Loucy (cell line): ENCODE data around the gene BAX.
A peak's percentile ranks its signal among the peaks of the same experiment; 100 is the strongest.

Experiments used
- H2AFZ ChIP-seq: fragments of 200-600 bp; sonication (generic); 2 replicates; pipeline ENCODE4 v1.6.0; 2016; ENCODE audit warnings: antibody characterized with exemption, mild to moderate bottlenecking, low read length, moderate library complexity
- H3F3A ChIP-seq: fragments of 200-600 bp; 2 replicates; pipeline ENCODE4 v1.6.0; 2016; ENCODE audit warnings: antibody characterized with exemption, low read depth, mild to moderate bottlenecking
- H3K27me3 ChIP-seq: fragments of 200-600 bp; sonication (generic); 2 replicates; pipeline ENCODE4 v1.6.1; 2014; ENCODE audit warnings: low read length, mild to moderate bottlenecking; ENCODE audit not compliant: insufficient read depth, poor library complexity, severe bottlenecking
- H3K36me3 ChIP-seq: fragments of 200-600 bp; sonication (generic); 2 replicates; pipeline ENCODE4 v1.6.1; 2016; ENCODE audit warnings: low read length; ENCODE audit not compliant: insufficient read depth
- H3K4me1 ChIP-seq: fragments of 200-600 bp; sonication (generic); 2 replicates; pipeline ENCODE4 v1.5.1; 2014; ENCODE audit warnings: low read length, mild to moderate bottlenecking; ENCODE audit not compliant: insufficient read depth, poor library complexity, severe bottlenecking
- H3K4me2 ChIP-seq: fragments of 200-600 bp; sonication (generic); 2 replicates; pipeline ENCODE4 v1.6.0; 2014; ENCODE audit warnings: antibody characterized with exemption, low read length, low read depth, mild to moderate bottlenecking; ENCODE audit not compliant: poor library complexity, severe bottlenecking
- H3K4me3 ChIP-seq: fragments of 200-600 bp; sonication (generic); 2 replicates; pipeline ENCODE4 v1.5.1; 2014; ENCODE audit warnings: low read length, mild to moderate bottlenecking, mixed read lengths; ENCODE audit not compliant: poor library complexity, severe bottlenecking
- H3K79me2 ChIP-seq: fragments of 200-600 bp; sonication (generic); 2 replicates; pipeline ENCODE4 v1.6.1; 2014; ENCODE audit warnings: low read length; ENCODE audit not compliant: insufficient read depth
- H3K9ac ChIP-seq: fragments of 200-600 bp; sonication (generic); 2 replicates; pipeline ENCODE4 v1.6.0; 2014; ENCODE audit warnings: mild to moderate bottlenecking, low read depth, low read length, moderate library complexity; ENCODE audit not compliant: poor library complexity, severe bottlenecking
- H3K9me2 ChIP-seq: fragments of 200-600 bp; sonication (generic); replicated peaks from 2 replicates; pipeline ENCODE4 v1.6.1; 2016; ENCODE audit warnings: low read depth, low read length, mixed read lengths
- H3K9me3 ChIP-seq: fragments of 200-600 bp; sonication (generic); 2 replicates; pipeline ENCODE4 v1.6.1; 2014; ENCODE audit warnings: mild to moderate bottlenecking, antibody characterized with exemption, low read length, low read depth; ENCODE audit not compliant: insufficient read depth
- H4K20me1 ChIP-seq: fragments of 200-600 bp; sonication (generic); 2 replicates; pipeline ENCODE4 v1.6.0; 2014; ENCODE audit warnings: antibody characterized with exemption, low read length, mild to moderate bottlenecking; ENCODE audit not compliant: insufficient read depth, poor library complexity, severe bottlenecking
- CTCF ChIP-seq: fragments of 200-600 bp; sonication (generic); conservative IDR thresholded peaks from 2 replicates; pipeline ENCODE4 v1.5.1; 2014; ENCODE audit warnings: mild to moderate bottlenecking, antibody characterized with exemption, low read length
- EZH2phosphoT487 ChIP-seq: fragments of 200-600 bp; IDR thresholded peaks from 2 replicates; pipeline ENCODE4 v1.6.1; 2018; ENCODE audit warnings: antibody characterized with exemption, mild to moderate bottlenecking, moderate library complexity, borderline replicate concordance

The BAX gene

GRCh38 chr19:48987323-48987722 is 32.6 kb downstream of the BAX start:
- H3K4me2 ChIP-seq, result no peak overlapping the region
- H3K4me1 ChIP-seq, result peaks cover 11% of the 10 kb centered on the region
- no peak overlapping the region for H3K9ac ChIP-seq
- no peak overlapping the region for H2AFZ ChIP-seq
- H3K9me3 ChIP-seq, result no peaks in the 10 kb centered on the region
- TF ChIP-seq CTCF, result peak; percentile 16; the same call in 1 of the 2 replicates
- TF ChIP-seq EZH2phosphoT487, result no peak
- no peaks in the 10 kb centered on the region for H3K27me3 ChIP-seq
- H3F3A ChIP-seq, result no peaks in the 10 kb centered on the region
- H4K20me1 ChIP-seq, result peaks cover 7% of the 10 kb centered on the region
- no peak overlapping the region for H3K4me3 ChIP-seq
- H3K36me3 ChIP-seq, result no peaks in the 10 kb centered on the region; the same call in 1 of the 2 replicates
- no peaks in the 10 kb centered on the region for H3K9me2 ChIP-seq
- H3K79me2 ChIP-seq, result peaks cover 24% of the 10 kb centered on the region

GRCh38 chr19:48988286-48988685 is 33.6 kb downstream of the BAX start:
- H3K4me2 ChIP-seq, result no peak overlapping the region
- H3F3A ChIP-seq, result no peaks in the 10 kb centered on the region
- no peak overlapping the region for H2AFZ ChIP-seq
- H3K36me3 ChIP-seq, result no peaks in the 10 kb centered on the region; the same call in 1 of the 2 replicates
- TF ChIP-seq CTCF, result no peak
- no peak for TF ChIP-seq EZH2phosphoT487
- H3K9ac ChIP-seq, result no peak overlapping the region
- peaks cover 31% of the 10 kb centered on the region for H3K79me2 ChIP-seq
- H4K20me1 ChIP-seq, result peaks cover 7% of the 10 kb centered on the region
- no peak overlapping the region for H3K4me3 ChIP-seq
- peaks cover 11% of the 10 kb centered on the region for H3K4me1 ChIP-seq
- no peaks in the 10 kb centered on the region for H3K9me2 ChIP-seq
- H3K27me3 ChIP-seq, result no peaks in the 10 kb centered on the region
- H3K9me3 ChIP-seq, result no peaks in the 10 kb centered on the region

GRCh38 chr19:48988860-48989259 is 34.2 kb downstream of the BAX start:
- no peaks in the 10 kb centered on the region for H3K27me3 ChIP-seq
- H3F3A ChIP-seq, result no peaks in the 10 kb centered on the region
- H2AFZ ChIP-seq, result no peak overlapping the region
- no peaks in the 10 kb centered on the region for H3K9me3 ChIP-seq
- H3K9ac ChIP-seq, result no peak overlapping the region
- H3K79me2 ChIP-seq, result peaks cover 32% of the 10 kb centered on the region
- TF ChIP-seq EZH2phosphoT487, result no peak
- no peak for TF ChIP-seq CTCF
- H3K4me1 ChIP-seq, result peaks cover 11% of the 10 kb centered on the region
- no peaks in the 10 kb centered on the region; the same call in 1 of the 2 replicates for H3K36me3 ChIP-seq
- peaks cover 8% of the 10 kb centered on the region for H4K20me1 ChIP-seq
- H3K9me2 ChIP-seq, result no peaks in the 10 kb centered on the region
- H3K4me2 ChIP-seq, result no peak overlapping the region
- no peak overlapping the region for H3K4me3 ChIP-seq
